ENCODE measurements around the gene SMARCD2. TPM values are rescaled to one million over a fixed set of nuclear protein-coding genes. Genes with fewer than 3 reads are reported as not detected.
A peak's percentile ranks its signal among the peaks of the same experiment; 100 is the strongest.

Gene SMARCD2
- total RNA-seq, 1 donor from 2014 or later: 98.5 TPM

DNA sequence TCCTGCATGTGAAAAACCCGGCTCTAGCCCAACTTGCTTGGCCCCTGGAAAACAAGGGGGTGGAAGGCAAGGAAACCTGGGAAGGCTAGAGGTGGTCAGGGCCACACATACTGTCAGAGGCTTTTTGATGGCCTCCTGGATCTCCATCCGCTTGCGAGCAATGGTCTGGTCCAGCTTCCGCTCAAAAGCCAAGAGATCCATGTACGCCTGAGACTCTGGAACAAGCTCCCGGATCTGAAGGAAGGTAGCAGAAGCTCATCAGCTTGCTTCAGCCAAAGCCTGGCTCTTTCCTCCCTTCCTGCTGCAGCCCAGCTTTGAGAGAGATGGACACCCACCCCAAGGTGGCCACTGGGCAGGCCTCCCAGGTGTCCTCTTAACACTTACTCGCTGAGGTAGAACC is 5.7 kb downstream of the SMARCD2 start:
- no peak for DNase-seq (ENCODE audit: low read depth)
- Histone ChIP-seq H3K27me3 (ENCODE audit: control insufficient read depth, insufficient read depth, low read length) (no peaks in the 10 kb centered on the region), H3K36me3 (ENCODE audit: control insufficient read depth, insufficient read depth, low read length) (peaks cover 30% of the 10 kb centered on the region), H3K4me3 (ENCODE audit: low read depth, low read length) (no peak overlapping the region)
- FAIRE-seq: no peak
- TF ChIP-seq, protein P1, sequence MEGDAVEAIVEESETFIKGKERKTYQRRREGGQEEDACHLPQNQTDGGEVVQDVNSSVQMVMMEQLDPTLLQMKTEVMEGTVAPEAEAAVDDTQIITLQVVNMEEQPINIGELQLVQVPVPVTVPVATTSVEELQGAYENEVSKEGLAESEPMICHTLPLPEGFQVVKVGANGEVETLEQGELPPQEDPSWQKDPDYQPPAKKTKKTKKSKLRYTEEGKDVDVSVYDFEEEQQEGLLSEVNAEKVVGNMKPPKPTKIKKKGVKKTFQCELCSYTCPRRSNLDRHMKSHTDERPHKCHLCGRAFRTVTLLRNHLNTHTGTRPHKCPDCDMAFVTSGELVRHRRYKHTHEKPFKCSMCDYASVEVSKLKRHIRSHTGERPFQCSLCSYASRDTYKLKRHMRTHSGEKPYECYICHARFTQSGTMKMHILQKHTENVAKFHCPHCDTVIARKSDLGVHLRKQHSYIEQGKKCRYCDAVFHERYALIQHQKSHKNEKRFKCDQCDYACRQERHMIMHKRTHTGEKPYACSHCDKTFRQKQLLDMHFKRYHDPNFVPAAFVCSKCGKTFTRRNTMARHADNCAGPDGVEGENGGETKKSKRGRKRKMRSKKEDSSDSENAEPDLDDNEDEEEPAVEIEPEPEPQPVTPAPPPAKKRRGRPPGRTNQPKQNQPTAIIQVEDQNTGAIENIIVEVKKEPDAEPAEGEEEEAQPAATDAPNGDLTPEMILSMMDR (IDR thresholded peaks at IDR 0.05; ENCODE audit: insufficient read depth, low read length, severe bottlenecking): no peak

DNA sequence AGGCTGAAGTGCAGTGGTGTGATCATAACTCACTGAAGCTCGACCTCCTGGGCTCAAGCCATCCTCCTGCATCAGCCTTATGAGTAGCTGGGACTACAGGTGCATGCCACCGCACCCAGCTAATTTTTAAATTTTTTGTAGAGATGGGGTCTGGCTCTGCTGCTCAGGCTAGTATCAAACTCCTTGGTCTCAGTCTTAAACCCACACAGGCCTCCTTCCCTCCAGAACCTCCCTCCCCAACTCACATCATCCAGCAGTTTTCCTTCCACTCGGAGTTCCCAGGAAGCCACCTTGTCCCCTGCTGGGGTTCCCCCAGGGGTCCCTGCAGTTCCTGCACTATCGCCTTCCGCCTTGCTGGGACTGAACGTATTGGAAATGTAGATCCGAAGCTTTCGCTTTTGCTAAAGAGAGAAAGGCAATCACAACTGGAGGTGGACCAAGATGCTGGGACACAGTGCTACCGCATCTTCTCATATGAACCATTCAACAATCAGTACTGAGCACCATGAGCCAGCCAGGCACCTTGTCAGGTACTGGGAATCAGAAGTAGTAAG is 7.2 kb downstream of the SMARCD2 start:
- H3K36me3 ChIP-seq (ENCODE audit: control insufficient read depth, insufficient read depth, low read length): peaks cover 39% of the 10 kb centered on the region

DNA sequence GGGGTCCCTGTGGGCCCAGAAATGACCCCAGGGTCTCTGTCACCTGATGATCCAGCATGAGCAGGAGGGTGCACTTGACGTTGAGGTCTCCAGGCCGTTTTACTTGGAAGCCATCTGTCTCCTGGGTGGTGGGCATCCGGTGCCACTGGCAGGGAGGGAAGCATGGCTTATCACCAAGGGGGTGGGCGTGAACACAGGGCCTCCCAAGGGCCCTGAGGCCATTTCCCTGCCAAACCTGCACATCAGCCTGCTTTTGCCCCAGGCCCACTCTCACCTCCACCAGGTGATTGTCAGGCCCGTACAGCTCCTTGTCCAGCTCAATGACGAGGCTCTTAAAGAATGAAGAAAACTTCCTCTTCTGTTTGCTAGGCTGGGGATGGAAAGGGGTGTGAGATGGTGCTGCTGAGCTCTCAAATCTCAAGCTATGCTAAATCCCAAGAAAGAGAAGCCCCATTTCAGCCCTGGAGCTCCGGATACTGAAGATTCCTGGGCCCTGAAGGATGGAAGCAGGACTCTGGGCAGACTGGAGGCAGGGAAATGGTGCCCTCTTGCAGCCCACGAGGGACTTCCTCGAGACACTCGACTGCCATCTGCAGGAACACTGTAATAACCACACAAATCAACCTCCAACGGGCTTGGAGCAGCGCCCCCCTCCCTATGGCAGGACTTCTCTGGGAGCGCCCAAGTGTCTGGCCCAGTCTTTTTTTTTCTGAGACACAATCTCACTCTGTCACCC is 7.9 kb downstream of the SMARCD2 start:
- Histone ChIP-seq H3K27me3 (ENCODE audit: control insufficient read depth, insufficient read depth, low read length) (no peaks in the 10 kb centered on the region), H3K36me3 (ENCODE audit: control insufficient read depth, insufficient read depth, low read length) (peaks cover 45% of the 10 kb centered on the region), H3K4me3 (ENCODE audit: low read depth, low read length) (no peak overlapping the region)
- FAIRE-seq (no peak), DNase-seq (ENCODE audit: low read depth) (peak; percentile 74)
- TF ChIP-seq, protein P1 (IDR thresholded peaks at IDR 0.05; ENCODE audit: insufficient read depth, low read length, severe bottlenecking): peak; percentile 78

More for the DNA sequence above, 7.2 kb downstream of the SMARCD2 start:
- DNase-seq (ENCODE audit: low read depth) (no peak), FAIRE-seq (no peak)
- Histone ChIP-seq H3K27me3 (ENCODE audit: control insufficient read depth, insufficient read depth, low read length) (no peaks in the 10 kb centered on the region), H3K4me3 (ENCODE audit: low read depth, low read length) (no peak overlapping the region)
- TF ChIP-seq, protein P1 (IDR thresholded peaks at IDR 0.05; ENCODE audit: insufficient read depth, low read length, severe bottlenecking): no peak

DNA sequence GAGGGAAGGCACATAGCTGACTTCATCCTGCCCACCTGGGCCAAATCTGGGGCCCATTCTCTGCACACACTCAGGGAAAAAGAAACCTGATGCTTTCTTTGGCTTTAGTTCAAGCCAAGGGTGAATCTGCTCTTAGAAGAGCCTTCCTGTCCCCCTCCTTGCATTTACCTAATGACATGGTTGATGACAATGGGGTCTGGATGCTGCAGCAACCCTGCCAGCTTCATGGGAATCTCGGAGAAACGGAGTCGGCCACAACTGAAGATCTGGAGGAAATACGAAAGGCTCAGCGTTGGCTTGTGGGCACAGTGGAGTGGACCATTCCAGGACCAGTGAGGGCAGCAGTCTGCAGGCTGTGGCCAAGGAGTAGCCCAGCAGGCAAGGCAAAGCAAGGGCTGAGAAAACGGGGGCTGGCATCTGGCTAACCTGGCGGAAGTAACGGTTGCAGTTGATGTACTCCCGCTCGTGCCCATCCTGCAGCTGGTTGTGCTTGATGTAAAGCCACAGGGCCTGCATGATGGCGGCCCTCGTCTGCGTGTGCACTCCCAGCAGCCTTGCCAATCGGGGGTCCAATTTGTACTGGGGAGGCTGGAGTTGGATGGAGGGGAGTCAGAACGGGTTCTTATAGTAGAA is 8.6 kb downstream of the SMARCD2 start:
- no peak for FAIRE-seq
- no peak overlapping the region for H3K4me3 ChIP-seq (ENCODE audit: low read depth, low read length)
- no peak for DNase-seq (ENCODE audit: low read depth)
- TF ChIP-seq, protein P1 (IDR thresholded peaks at IDR 0.05; ENCODE audit: insufficient read depth, low read length, severe bottlenecking): no peak
- peaks cover 50% of the 10 kb centered on the region for H3K36me3 ChIP-seq (ENCODE audit: control insufficient read depth, insufficient read depth, low read length)
- H3K27me3 ChIP-seq (ENCODE audit: control insufficient read depth, insufficient read depth, low read length): no peaks in the 10 kb centered on the region

DNA sequence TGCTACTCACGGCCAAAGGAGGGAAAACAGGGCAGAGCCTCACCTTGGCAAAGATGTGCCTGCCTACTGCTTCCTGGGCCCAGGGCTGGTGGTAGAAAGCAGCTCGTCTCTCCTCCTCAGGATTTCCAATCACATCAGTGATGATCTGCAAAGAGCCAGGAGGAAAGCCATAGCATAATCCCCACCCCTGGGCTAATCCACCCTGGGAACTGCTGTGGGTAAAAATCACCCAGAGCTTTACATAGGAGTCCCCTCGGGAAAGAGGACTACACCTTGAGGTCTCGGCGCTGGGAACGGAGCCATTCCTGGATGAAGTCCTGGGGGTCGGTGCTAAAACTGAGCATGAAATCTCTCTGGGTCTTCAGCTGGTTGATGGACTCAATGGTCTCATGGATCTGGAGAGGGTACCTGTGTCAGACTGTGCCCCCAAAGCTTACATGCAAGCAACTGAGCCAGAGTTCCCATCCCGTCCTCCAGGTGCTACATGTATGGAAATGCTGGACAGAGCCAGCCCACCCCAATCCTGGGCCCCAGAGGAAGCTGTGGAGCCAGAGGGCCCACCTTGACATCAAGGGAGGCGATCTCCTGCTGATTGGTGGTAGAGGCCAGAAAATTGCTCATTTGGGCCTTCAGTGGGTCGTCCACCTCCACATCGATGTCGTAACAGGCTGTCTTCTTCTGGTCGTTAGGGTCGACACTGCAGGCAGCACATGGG is 9.3 kb downstream of the SMARCD2 start:
- no peaks in the 10 kb centered on the region for H3K27me3 ChIP-seq (ENCODE audit: control insufficient read depth, insufficient read depth, low read length)
- H3K36me3 ChIP-seq (ENCODE audit: control insufficient read depth, insufficient read depth, low read length): peaks cover 50% of the 10 kb centered on the region
- no peak for FAIRE-seq
- H3K4me3 ChIP-seq (ENCODE audit: low read depth, low read length): no peak overlapping the region
- TF ChIP-seq, protein P1 (IDR thresholded peaks at IDR 0.05; ENCODE audit: insufficient read depth, low read length, severe bottlenecking): no peak
- no peak for DNase-seq (ENCODE audit: low read depth)

Measured in bronchial epithelial cell (primary cell).